Astrocyte (in vitro differentiated cells and primary cell): ENCODE data around the gene PCNA.

Experiments
- EZH2 ChIP-seq: IDR thresholded peaks from 2 replicates; pipeline ENCODE4 v1.6.1; 2012; ENCODE audit warnings: mild to moderate bottlenecking, low read length, inconsistent platforms; ENCODE audit not compliant: insufficient read depth
- TF ChIP-seq, protein P1 (sequence below): IDR thresholded peaks from 2 replicates; pipeline ENCODE4 v1.5.1; 2011; ENCODE audit warnings: low read depth, mild to moderate bottlenecking, inconsistent platforms, low read length, moderate library complexity; ENCODE audit not compliant: insufficient read depth

DNA sequence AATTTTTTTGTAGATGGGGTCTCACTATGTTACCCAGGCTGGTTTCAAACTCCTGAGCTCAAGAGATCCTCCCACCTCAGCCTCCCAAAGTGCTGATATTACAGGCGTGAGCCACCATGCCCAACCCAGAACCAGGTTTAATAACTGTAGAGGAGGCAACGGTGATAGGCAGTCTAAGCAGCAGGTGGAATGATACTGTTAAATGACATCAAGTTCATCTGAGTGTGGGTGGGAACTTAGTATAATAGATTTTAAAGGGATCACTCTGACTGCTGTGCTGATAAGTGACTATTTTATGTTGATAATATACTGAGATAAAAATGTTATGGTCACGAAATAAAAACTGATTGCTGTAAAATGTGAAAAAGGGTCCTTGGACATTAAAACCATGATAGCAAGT is 31.1 kb downstream of the PCNA start:
- TF ChIP-seq, protein P1, sequence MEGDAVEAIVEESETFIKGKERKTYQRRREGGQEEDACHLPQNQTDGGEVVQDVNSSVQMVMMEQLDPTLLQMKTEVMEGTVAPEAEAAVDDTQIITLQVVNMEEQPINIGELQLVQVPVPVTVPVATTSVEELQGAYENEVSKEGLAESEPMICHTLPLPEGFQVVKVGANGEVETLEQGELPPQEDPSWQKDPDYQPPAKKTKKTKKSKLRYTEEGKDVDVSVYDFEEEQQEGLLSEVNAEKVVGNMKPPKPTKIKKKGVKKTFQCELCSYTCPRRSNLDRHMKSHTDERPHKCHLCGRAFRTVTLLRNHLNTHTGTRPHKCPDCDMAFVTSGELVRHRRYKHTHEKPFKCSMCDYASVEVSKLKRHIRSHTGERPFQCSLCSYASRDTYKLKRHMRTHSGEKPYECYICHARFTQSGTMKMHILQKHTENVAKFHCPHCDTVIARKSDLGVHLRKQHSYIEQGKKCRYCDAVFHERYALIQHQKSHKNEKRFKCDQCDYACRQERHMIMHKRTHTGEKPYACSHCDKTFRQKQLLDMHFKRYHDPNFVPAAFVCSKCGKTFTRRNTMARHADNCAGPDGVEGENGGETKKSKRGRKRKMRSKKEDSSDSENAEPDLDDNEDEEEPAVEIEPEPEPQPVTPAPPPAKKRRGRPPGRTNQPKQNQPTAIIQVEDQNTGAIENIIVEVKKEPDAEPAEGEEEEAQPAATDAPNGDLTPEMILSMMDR, result no peak
- no peak for TF ChIP-seq EZH2
